Left lung (tissue), 10 donors: Measurements from ENCODE around the gene NDUFS7. TPM values are rescaled to one million over a fixed set of nuclear protein-coding genes. Genes with fewer than 3 reads are reported as not detected.

Source experiments
- ATAC-seq: fragments of 200-7000 bp; cut with Tn5 transposase; one replicate; pipeline ENCODE4 v1.9.1; 2020; ENCODE audit warnings: moderate library complexity
- DNase-seq, 4 donors: peaks; one replicate each; pipeline ENCODE4 v3.0.0-alpha.2; 2013 to 2020
- H3K27ac ChIP-seq, 2 donors: fragments of 200-600 bp; sonication (generic) in 1 of 2; one replicate each; pipeline versions ENCODE4 v1.5.0 to v1.8.0; 2020 to 2021
- H3K27me3 ChIP-seq, 2 donors: fragments of 200-600 bp; sonication (generic) in 1 of 2; one replicate each; pipeline versions ENCODE4 v1.5.0 to v1.8.0; 2020 to 2021
- H3K36me3 ChIP-seq, 2 donors: fragments of 200-600 bp; sonication (generic) in 1 of 2; one replicate each; pipeline versions ENCODE4 v1.5.0 to v1.8.0; 2020 to 2021
- H3K4me1 ChIP-seq, 2 donors: fragments of 200-600 bp; one replicate each; pipeline ENCODE4 v1.8.0; 2021
- H3K4me3 ChIP-seq, 2 donors: fragments of 200-600 bp; sonication (generic) in 1 of 2; one replicate each; pipeline versions ENCODE4 v1.5.0 to v1.8.0; 2020 to 2021; ENCODE audit warnings: mild to moderate bottlenecking in 1 of 2
- H3K9me3 ChIP-seq, 2 donors: fragments of 200-600 bp; sonication (generic) in 1 of 2; one replicate each; pipeline versions ENCODE4 v1.5.0 to v1.8.0; 2020 to 2021
- intact Hi-C, 2 donors: fragments of 100-400 bp; cut with DNase I; formaldehyde crosslinking; loops; one replicate each; pipeline versions ENCODE4 v1.11.2 to v1.14.2; 2022
- polyA plus RNA-seq, 6 donors: library from polyadenylated mRNA; unstranded; fragments of 120-200 nt; gene quantifications; one replicate each; pipeline ENCODE4 v1.2.1, GENCODE V29; 2013; ENCODE audit not compliant: insufficient read length in 6 of 6
- total RNA-seq, 2 donors: library from RNA; stranded (reverse); fragmentation: NEBNext Ultra II Directional; extraction: Animal tissue kit (Norgen Biotek cat#: 25700); gene quantifications; one replicate each; pipeline ENCODE4 v1.2.1, GENCODE V29; 2021
- TF ChIP-seq, protein P1 (sequence below), 2 donors: fragments of 200-600 bp; sonication (generic) in 1 of 2; IDR thresholded peaks; one replicate each; pipeline versions ENCODE4 v1.5.0 to v1.8.0; 2021; ENCODE audit warnings: antibody characterized with exemption in 2 of 2
- donor health status: DM: no; HTN: yes; CAD: no.
- donor health status: DM: no; HTN: no; CAD: no.

The NDUFS7 gene
- total and polyA plus RNA-seq, 8 donors = 30.3 to 85.4 (median 42.0) TPM

DNA sequence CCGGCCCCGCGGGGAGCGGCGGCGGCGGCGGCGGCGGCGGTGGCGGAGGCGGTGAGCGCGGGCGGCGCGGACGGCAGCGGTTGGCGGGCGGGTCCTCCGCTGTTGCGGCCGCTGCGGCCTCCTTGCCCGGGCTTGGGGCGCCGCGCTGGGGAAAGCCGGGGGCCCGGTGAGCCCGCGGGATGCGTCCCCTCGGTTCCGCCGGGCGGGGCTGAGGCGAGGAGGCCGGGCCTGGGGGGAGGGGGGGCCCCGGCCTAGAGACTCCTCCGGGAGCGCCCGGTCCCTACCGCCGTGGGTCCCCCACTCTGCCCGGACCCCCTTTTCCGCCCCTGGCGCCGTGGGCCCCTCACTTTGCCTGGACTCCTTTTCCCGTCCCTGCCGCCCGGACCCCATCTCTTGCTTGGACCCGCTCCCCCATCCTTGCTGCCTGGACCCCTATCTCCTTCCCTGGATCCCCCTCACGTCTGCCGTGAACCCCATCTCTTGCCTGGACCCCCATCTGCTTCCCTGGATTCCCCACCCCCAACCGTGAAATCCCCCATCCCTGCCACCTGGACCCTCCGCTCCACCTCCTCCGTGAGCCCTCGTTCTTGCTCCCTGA is 28.6 kb upstream of the NDUFS7 start:
- DNase-seq (peak in 1 of 4 donors; percentile 45), ATAC-seq (peak; percentile 36)
- Histone ChIP-seq H3K4me3 (peak overlapping the region; percentile 71 to 79), H3K36me3 (peaks cover 0 to 27% of the 10 kb centered on the region in 2 donors), H3K27ac (peak overlapping the region; percentile 60 to 79), H3K27me3 (no peaks in the 10 kb centered on the region), H3K4me1 (peaks cover 5 to 22% of the 10 kb centered on the region in 2 donors), H3K9me3 (no peaks in the 10 kb centered on the region)
- TF ChIP-seq, protein P1, sequence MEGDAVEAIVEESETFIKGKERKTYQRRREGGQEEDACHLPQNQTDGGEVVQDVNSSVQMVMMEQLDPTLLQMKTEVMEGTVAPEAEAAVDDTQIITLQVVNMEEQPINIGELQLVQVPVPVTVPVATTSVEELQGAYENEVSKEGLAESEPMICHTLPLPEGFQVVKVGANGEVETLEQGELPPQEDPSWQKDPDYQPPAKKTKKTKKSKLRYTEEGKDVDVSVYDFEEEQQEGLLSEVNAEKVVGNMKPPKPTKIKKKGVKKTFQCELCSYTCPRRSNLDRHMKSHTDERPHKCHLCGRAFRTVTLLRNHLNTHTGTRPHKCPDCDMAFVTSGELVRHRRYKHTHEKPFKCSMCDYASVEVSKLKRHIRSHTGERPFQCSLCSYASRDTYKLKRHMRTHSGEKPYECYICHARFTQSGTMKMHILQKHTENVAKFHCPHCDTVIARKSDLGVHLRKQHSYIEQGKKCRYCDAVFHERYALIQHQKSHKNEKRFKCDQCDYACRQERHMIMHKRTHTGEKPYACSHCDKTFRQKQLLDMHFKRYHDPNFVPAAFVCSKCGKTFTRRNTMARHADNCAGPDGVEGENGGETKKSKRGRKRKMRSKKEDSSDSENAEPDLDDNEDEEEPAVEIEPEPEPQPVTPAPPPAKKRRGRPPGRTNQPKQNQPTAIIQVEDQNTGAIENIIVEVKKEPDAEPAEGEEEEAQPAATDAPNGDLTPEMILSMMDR (IDR thresholded peaks at IDR 0.05) = no peak
- intact Hi-C loops = no loop called here

DNA sequence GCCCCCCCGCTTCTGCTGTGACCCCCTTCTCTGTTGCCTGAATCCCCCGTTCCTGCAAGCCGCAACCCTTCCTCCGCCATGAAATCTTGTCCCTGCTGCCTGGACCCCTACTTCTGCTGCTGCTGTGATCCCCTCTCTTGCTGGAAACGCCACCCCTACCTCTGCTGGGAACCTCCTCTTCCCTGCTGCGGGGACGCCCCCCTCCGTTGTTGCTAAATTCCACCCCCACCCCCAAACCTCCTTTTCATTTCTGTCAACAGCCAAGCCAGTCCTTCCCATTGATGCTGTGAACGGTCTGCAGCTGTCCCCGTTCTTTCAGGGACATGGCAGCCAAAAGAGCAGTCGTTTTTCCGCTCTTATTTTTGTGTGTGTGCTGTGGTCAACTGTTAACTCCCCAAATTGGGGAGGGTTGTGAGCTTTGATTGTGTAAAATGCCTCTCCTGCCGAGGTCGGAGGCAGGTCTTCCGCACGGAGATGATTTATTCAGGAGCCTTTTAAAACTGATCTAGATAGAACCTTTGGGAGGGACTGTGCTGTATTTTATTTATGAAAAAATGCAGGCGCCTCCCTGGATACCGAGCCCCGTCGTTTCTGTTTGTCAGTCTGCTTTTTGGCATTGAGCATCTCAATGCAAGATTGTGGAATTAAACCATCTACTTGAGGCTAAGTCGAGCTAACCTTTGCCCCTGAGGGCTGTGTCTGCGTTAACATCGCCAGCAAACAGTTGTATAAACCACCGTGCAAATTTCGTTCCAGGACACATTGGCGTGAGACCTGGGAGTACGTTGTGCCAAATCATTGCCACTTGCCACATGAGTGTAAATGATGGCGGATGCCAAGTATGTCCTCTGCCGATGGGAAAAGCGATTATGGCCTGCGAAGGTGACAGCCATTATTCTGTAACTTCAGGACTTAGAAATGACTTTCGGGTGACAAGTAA is 27.9 kb upstream of the NDUFS7 start:
- Histone ChIP-seq H3K36me3 (peaks cover 0 to 35% of the 10 kb centered on the region in 2 donors), H3K4me3 (peak overlapping the region; percentile 71 to 79), H3K9me3 (no peaks in the 10 kb centered on the region), H3K4me1 (peaks cover 10 to 26% of the 10 kb centered on the region in 2 donors), H3K27me3 (no peaks in the 10 kb centered on the region), H3K27ac (peak overlapping the region in 1 of 2 donors; percentile 8)
- ATAC-seq (no peak), DNase-seq (peak in 1 of 4 donors; percentile 67)
- intact Hi-C loops = no loop called here
- TF ChIP-seq, protein P1 (IDR thresholded peaks at IDR 0.05) = no peak

DNA sequence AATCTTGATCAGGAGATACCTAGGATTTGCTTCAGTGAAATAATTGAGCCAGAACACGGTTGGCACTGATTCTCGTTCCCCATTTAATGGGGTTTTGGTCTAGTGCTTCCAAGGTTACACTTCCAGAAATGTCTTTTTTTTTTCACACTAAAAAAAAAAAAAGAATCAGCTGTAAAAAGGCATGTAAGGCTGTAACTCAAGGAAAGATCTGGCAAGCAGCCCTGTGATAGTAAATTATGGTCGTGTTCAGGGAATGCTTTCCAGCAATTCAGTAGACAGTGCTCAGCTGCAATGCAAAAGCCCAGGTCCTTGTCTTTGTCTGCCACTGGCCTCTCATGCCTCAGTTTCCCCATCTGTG is 27.2 kb upstream of the NDUFS7 start:
- H3K36me3 ChIP-seq = peaks cover 0 to 42% of the 10 kb centered on the region in 2 donors
- TF ChIP-seq, protein P1 (IDR thresholded peaks at IDR 0.05) = no peak
- no peaks in the 10 kb centered on the region for H3K9me3 ChIP-seq
- DNase-seq = peak in 1 of 4 donors; percentile 35
- peaks cover 17 to 32% of the 10 kb centered on the region in 2 donors for H3K4me1 ChIP-seq
- no peaks in the 10 kb centered on the region for H3K27me3 ChIP-seq
- H3K27ac ChIP-seq = no peak overlapping the region
- intact Hi-C loops = no loop called here
- ATAC-seq = no peak
- no peak overlapping the region for H3K4me3 ChIP-seq

DNA sequence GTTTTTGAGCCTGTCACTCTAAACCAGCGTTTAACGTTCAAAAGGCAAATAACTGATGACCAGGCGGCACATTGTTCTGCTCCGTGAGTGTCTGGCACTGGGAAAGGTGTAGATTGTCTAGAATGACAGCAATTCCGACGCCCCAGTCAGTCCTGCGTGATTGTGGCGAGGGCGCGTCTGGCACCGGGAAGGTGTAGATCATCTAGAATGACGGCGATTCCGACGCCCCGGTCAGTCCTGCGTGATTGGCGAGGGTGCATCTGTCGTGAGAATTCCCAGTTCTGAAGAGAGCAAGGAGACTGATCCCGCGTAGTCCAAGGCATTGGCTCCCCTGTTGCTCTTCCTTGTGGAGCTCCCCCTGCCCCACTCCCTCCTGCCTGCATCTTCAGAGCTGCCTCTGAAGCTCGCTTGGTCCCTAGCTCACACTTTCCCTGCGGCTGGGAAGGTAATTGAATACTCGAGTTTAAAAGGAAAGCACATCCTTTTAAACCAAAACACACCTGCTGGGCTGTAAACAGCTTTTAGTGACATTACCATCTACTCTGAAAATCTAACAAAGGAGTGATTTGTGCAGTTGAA is 26.1 kb upstream of the NDUFS7 start:
- Histone ChIP-seq H3K27ac (no peak overlapping the region), H3K36me3 (peaks cover 0 to 53% of the 10 kb centered on the region in 2 donors), H3K9me3 (no peaks in the 10 kb centered on the region), H3K4me1 (peaks cover 18 to 42% of the 10 kb centered on the region in 2 donors), H3K4me3 (no peak overlapping the region), H3K27me3 (no peaks in the 10 kb centered on the region)
- intact Hi-C loops = no loop called here
- ATAC-seq = no peak
- DNase-seq = no peak
- TF ChIP-seq, protein P1 (IDR thresholded peaks at IDR 0.05) = no peak
